HEK293 (cell line): Measurements from ENCODE around the gene NMB.

ENCODE experiments used
- ATF2 ChIP-seq: fragments of 450-650 bp; formaldehyde crosslinking; IDR thresholded peaks from 2 replicates; pipeline ENCODE4 v1.5.1; 2016; ENCODE audit warnings: missing biosample characterization, missing genetic modification characterization, low read depth
- GLI2 ChIP-seq: fragments of 450-650 bp; formaldehyde crosslinking; IDR thresholded peaks from 2 replicates; pipeline ENCODE4; 2017; ENCODE audit warnings: missing biosample characterization, missing genetic modification characterization, low read depth, borderline replicate concordance
- GLIS2 ChIP-seq: fragments of 450-650 bp; formaldehyde crosslinking; IDR thresholded peaks from 2 replicates; pipeline ENCODE4 v1.5.1; 2016; ENCODE audit warnings: missing biosample characterization, missing genetic modification characterization
- KLF7 ChIP-seq: fragments of 450-650 bp; formaldehyde crosslinking; IDR thresholded peaks from 2 replicates; pipeline ENCODE4 v1.5.1; 2016; ENCODE audit warnings: missing biosample characterization, missing genetic modification characterization, borderline replicate concordance
- MEIS1 ChIP-seq: sonication (generic); formaldehyde crosslinking; IDR thresholded peaks from 2 replicates; pipeline ENCODE4 v1.8.1; 2022; ENCODE audit warnings: missing genetic modification reagents, mild to moderate bottlenecking, borderline replicate concordance
- OSR2 ChIP-seq: fragments of 450-650 bp; formaldehyde crosslinking; IDR thresholded peaks from 2 replicates; pipeline ENCODE4 v1.5.1; 2016; ENCODE audit warnings: missing biosample characterization, missing genetic modification characterization
- PRDM6 ChIP-seq: fragments of 450-650 bp; formaldehyde crosslinking; IDR thresholded peaks from 2 replicates; pipeline ENCODE4 v1.5.1; 2017; ENCODE audit warnings: missing biosample characterization, missing genetic modification characterization
- ZEB2 ChIP-seq: fragments of 450-650 bp; formaldehyde crosslinking; IDR thresholded peaks from 2 replicates; pipeline ENCODE4 v1.5.1; 2016; ENCODE audit warnings: missing biosample characterization, missing genetic modification characterization
- ZFP37 ChIP-seq: fragments of 450-650 bp; formaldehyde crosslinking; IDR thresholded peaks from 2 replicates; pipeline ENCODE4 v1.5.1; 2016; ENCODE audit warnings: missing biosample characterization, missing genetic modification characterization
- ZNF155 ChIP-seq: fragments of 450-650 bp; formaldehyde crosslinking; IDR thresholded peaks from 2 replicates; pipeline ENCODE4 v1.5.1; 2016; ENCODE audit warnings: missing biosample characterization, missing genetic modification characterization
- ZNF202 ChIP-seq: fragments of 450-650 bp; formaldehyde crosslinking; IDR thresholded peaks from 2 replicates; pipeline ENCODE4 v1.5.1; 2016; ENCODE audit warnings: missing biosample characterization, missing genetic modification characterization, borderline replicate concordance
- ZNF214 ChIP-seq: fragments of 450-650 bp; formaldehyde crosslinking; IDR thresholded peaks from 2 replicates; pipeline ENCODE4 v1.5.1; 2017; ENCODE audit warnings: missing biosample characterization, mild to moderate bottlenecking, missing genetic modification characterization, borderline replicate concordance
- ZNF223 ChIP-seq: fragments of 450-650 bp; formaldehyde crosslinking; IDR thresholded peaks from 2 replicates; pipeline ENCODE4 v1.5.1; 2016; ENCODE audit warnings: missing biosample characterization, missing genetic modification characterization
- ZNF26 ChIP-seq: fragments of 450-650 bp; formaldehyde crosslinking; IDR thresholded peaks from 2 replicates; pipeline ENCODE4 v1.5.1; 2016; ENCODE audit warnings: missing biosample characterization, missing genetic modification characterization
- ZNF324 ChIP-seq: fragments of 450-650 bp; formaldehyde crosslinking; IDR thresholded peaks from 2 replicates; pipeline ENCODE4 v1.5.1; 2016; ENCODE audit warnings: missing biosample characterization, missing genetic modification characterization
- ZNF335 ChIP-seq: fragments of 450-650 bp; formaldehyde crosslinking; conservative IDR thresholded peaks from 2 replicates; pipeline ENCODE4 v1.5.1; 2016; ENCODE audit warnings: missing biosample characterization, missing genetic modification characterization
- ZNF350 ChIP-seq: fragments of 450-650 bp; formaldehyde crosslinking; IDR thresholded peaks from 2 replicates; pipeline ENCODE4 v1.5.0; 2017; ENCODE audit warnings: missing biosample characterization, mild to moderate bottlenecking, missing genetic modification characterization
- ZNF37A ChIP-seq: fragments of 450-650 bp; IDR thresholded peaks from 2 replicates; pipeline ENCODE4 v1.5.1; 2018; ENCODE audit warnings: missing biosample characterization, missing genetic modification characterization
- ZNF391 ChIP-seq: fragments of 450-650 bp; formaldehyde crosslinking; IDR thresholded peaks from 2 replicates; pipeline ENCODE4 v1.5.1; 2016; ENCODE audit warnings: low read depth, missing biosample characterization, missing genetic modification characterization, borderline replicate concordance
- ZNF560 ChIP-seq: fragments of 450-650 bp; formaldehyde crosslinking; IDR thresholded peaks from 2 replicates; pipeline ENCODE4 v1.5.1; 2017; ENCODE audit warnings: missing biosample characterization, missing genetic modification characterization, borderline replicate concordance
- ZNF600 ChIP-seq: fragments of 450-650 bp; formaldehyde crosslinking; IDR thresholded peaks from 2 replicates; pipeline ENCODE4 v1.5.1; 2016; ENCODE audit warnings: missing biosample characterization, missing genetic modification characterization
- ZNF610 ChIP-seq: fragments of 450-650 bp; formaldehyde crosslinking; IDR thresholded peaks from 2 replicates; pipeline ENCODE4 v1.5.1; 2016; ENCODE audit warnings: missing biosample characterization, missing genetic modification characterization, borderline replicate concordance
- ZNF621 ChIP-seq: fragments of 450-650 bp; formaldehyde crosslinking; IDR thresholded peaks from 2 replicates; pipeline ENCODE4 v1.5.1; 2017; ENCODE audit warnings: missing biosample characterization, missing genetic modification characterization
- ZNF777 ChIP-seq: fragments of 450-650 bp; formaldehyde crosslinking; IDR thresholded peaks from 2 replicates; pipeline ENCODE4 v1.5.1; 2017; ENCODE audit warnings: missing biosample characterization, missing genetic modification characterization, borderline replicate concordance
- ZNF837 ChIP-seq: fragments of 450-650 bp; formaldehyde crosslinking; IDR thresholded peaks from 2 replicates; pipeline ENCODE4 v1.5.1; 2016; ENCODE audit warnings: missing biosample characterization, missing genetic modification characterization
- TF ChIP-seq, protein P1 (sequence below): fragments of 450-650 bp; IDR thresholded peaks from 2 replicates; pipeline ENCODE4 v1.5.1; 2018; ENCODE audit warnings: missing biosample characterization, missing genetic modification characterization
- TF ChIP-seq, protein P2 (sequence below): fragments of 450-650 bp; formaldehyde crosslinking; IDR thresholded peaks from 2 replicates; pipeline ENCODE4 v1.5.1; 2016; ENCODE audit warnings: missing biosample characterization, missing genetic modification characterization
- TF ChIP-seq, protein P3 (sequence below): fragments of 450-650 bp; formaldehyde crosslinking; IDR thresholded peaks from 2 replicates; pipeline ENCODE4 v1.5.1; 2016; ENCODE audit warnings: missing biosample characterization, missing genetic modification characterization
- TF ChIP-seq, protein P4 (sequence below): fragments of 450-650 bp; formaldehyde crosslinking; IDR thresholded peaks from 2 replicates; pipeline ENCODE4 v1.5.1; 2016; ENCODE audit warnings: missing biosample characterization, missing genetic modification characterization

NMB gene

DNA sequence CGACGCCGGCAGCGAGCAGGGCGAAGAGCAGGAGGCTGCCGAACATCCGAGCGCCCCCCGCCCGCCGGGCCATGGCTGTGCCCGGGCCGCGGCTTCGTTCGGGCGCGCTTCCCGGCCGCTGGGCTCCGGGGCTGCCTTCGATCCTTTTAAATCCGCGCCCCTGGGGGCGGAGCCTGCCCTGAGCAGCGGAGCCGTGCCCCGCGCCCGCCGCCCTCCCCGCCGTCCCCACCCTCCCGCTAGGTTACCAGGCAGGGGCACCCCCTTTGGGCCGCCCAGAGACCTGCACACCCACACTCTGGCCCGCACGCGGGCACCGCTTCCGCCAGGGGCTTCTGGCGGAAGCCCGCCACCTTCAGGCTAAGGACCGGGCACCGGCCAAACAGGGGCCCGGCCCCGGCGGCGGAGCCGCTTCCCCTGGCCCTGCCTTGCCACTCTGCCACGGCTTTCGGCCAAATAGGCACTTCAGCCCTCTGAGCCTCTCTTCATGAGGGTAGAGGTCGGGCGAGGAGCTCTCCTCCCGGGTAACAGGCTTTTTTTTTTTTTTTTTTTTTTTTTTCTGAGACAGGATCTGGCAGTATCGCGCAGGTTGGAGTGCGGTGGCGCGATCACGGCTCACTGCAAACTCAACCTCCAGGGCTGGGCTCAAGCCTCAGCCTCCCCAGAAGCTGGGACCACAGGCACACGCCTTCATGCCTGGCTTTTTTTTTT is at the start of gene NMB (continued):
- no peak for TF ChIP-seq PRDM6 (tag by site-specific recombination)
- TF ChIP-seq ZNF610 = no peak
- TF ChIP-seq ZNF324 = no peak
- no peak for TF ChIP-seq ZFP37 (tag by site-specific recombination)
- TF ChIP-seq, protein P1, sequence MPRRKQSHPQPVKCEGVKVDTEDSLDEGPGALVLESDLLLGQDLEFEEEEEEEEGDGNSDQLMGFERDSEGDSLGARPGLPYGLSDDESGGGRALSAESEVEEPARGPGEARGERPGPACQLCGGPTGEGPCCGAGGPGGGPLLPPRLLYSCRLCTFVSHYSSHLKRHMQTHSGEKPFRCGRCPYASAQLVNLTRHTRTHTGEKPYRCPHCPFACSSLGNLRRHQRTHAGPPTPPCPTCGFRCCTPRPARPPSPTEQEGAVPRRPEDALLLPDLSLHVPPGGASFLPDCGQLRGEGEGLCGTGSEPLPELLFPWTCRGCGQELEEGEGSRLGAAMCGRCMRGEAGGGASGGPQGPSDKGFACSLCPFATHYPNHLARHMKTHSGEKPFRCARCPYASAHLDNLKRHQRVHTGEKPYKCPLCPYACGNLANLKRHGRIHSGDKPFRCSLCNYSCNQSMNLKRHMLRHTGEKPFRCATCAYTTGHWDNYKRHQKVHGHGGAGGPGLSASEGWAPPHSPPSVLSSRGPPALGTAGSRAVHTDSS (tag by site-specific recombination) = no peak
- TF ChIP-seq ZNF621 (tag by site-specific recombination) = no peak
- TF ChIP-seq KLF7 (tag by site-specific recombination) = no peak
- TF ChIP-seq ZNF335 (tag by site-specific recombination) = peak; percentile 97
- TF ChIP-seq ZNF350 = no peak
- TF ChIP-seq ZNF155 (tag by site-specific recombination) = no peak
- TF ChIP-seq ZNF837 (tag by site-specific recombination) = no peak
- TF ChIP-seq ZNF37A = no peak
- TF ChIP-seq, protein P2, sequence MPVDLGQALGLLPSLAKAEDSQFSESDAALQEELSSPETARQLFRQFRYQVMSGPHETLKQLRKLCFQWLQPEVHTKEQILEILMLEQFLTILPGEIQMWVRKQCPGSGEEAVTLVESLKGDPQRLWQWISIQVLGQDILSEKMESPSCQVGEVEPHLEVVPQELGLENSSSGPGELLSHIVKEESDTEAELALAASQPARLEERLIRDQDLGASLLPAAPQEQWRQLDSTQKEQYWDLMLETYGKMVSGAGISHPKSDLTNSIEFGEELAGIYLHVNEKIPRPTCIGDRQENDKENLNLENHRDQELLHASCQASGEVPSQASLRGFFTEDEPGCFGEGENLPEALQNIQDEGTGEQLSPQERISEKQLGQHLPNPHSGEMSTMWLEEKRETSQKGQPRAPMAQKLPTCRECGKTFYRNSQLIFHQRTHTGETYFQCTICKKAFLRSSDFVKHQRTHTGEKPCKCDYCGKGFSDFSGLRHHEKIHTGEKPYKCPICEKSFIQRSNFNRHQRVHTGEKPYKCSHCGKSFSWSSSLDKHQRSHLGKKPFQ (tag by site-specific recombination) = no peak
- TF ChIP-seq ZNF202 = no peak
- TF ChIP-seq MEIS1 = no peak
- 0 out of 2 replicates have a peak, but pooled peaks have one; percentile 46 for TF ChIP-seq ZEB2 (tag by site-specific recombination)
- no peak for TF ChIP-seq ZNF214 (tag by site-specific recombination)
- TF ChIP-seq ZNF560 (tag by site-specific recombination) = no peak
- TF ChIP-seq ZNF26 (tag by site-specific recombination) = no peak
- TF ChIP-seq ZNF600 (tag by site-specific recombination) = peak; percentile 81
- no peak for TF ChIP-seq ATF2 (tag by site-specific recombination)
- no peak for TF ChIP-seq ZNF777 (tag by site-specific recombination)
- TF ChIP-seq GLIS2 (tag by site-specific recombination) = peak; percentile 50; the same call in 1 of the 2 replicates
- TF ChIP-seq ZNF223 (tag by site-specific recombination) = no peak
- TF ChIP-seq OSR2 (tag by site-specific recombination) = no peak; the same call in 1 of the 2 replicates
- no peak for TF ChIP-seq GLI2 (tag by site-specific recombination)
- TF ChIP-seq, protein P3, sequence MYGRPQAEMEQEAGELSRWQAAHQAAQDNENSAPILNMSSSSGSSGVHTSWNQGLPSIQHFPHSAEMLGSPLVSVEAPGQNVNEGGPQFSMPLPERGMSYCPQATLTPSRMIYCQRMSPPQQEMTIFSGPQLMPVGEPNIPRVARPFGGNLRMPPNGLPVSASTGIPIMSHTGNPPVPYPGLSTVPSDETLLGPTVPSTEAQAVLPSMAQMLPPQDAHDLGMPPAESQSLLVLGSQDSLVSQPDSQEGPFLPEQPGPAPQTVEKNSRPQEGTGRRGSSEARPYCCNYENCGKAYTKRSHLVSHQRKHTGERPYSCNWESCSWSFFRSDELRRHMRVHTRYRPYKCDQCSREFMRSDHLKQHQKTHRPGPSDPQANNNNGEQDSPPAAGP (tag by site-specific recombination) = peak; percentile 21; the same call in 1 of the 2 replicates
- TF ChIP-seq ZNF391 (tag by site-specific recombination) = no peak
- TF ChIP-seq, protein P4, sequence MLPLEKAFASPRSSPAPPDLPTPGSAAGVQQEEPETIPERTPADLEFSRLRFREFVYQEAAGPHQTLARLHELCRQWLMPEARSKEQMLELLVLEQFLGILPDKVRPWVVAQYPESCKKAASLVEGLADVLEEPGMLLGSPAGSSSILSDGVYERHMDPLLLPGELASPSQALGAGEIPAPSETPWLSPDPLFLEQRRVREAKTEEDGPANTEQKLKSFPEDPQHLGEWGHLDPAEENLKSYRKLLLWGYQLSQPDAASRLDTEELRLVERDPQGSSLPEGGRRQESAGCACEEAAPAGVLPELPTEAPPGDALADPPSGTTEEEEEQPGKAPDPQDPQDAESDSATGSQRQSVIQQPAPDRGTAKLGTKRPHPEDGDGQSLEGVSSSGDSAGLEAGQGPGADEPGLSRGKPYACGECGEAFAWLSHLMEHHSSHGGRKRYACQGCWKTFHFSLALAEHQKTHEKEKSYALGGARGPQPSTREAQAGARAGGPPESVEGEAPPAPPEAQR (tag by site-specific recombination) = no peak
